SK-N-SH treated with all-trans-retinoic acid at 6 μM for 48 hours (cell line): ENCODE measurements around the gene NXPE1.

Source experiments
- ATAC-seq: fragments of 200-7000 bp; cut with Tn5 transposase; 3 replicates; pipeline ENCODE4 v1.9.1; 2020; ENCODE audit warnings: mild to moderate bottlenecking, moderate library complexity
- ARNTL ChIP-seq: fragments of 450-650 bp; formaldehyde crosslinking; IDR thresholded peaks from 2 replicates; pipeline ENCODE4 v1.5.0; 2020; ENCODE audit warnings: low read depth, mild to moderate bottlenecking, moderate library complexity, borderline replicate concordance
- BACH2 ChIP-seq: fragments of 250-450 bp; sonication (Bioruptor Pico); IDR thresholded peaks from 2 replicates; pipeline ENCODE4 v1.9.0; 2021; ENCODE audit warnings: mild to moderate bottlenecking, borderline replicate concordance
- CREB5 ChIP-seq: fragments of 250-450 bp; sonication (Bioruptor Pico); IDR thresholded peaks from 2 replicates; pipeline ENCODE4 v1.5.1; 2020; ENCODE audit warnings: low read depth, mild to moderate bottlenecking, moderate library complexity
- CSDC2 ChIP-seq: fragments of 250-450 bp; sonication (Bioruptor Pico); IDR thresholded peaks from 2 replicates; pipeline ENCODE4 v1.5.0; 2020; ENCODE audit warnings: mild to moderate bottlenecking, moderate library complexity
- CSRNP3 ChIP-seq: fragments of 250-450 bp; sonication (Bioruptor Pico); IDR thresholded peaks from 2 replicates; pipeline ENCODE4 v1.5.1; 2021; ENCODE audit warnings: mild to moderate bottlenecking, moderate library complexity
- ESRRG ChIP-seq: fragments of 250-450 bp; sonication (Bioruptor Pico); IDR thresholded peaks from 2 replicates; pipeline ENCODE4 v1.6.1; 2021; ENCODE audit warnings: mild to moderate bottlenecking
- GLIS3 ChIP-seq: fragments of 250-450 bp; sonication (Bioruptor Pico); IDR thresholded peaks from 2 replicates; pipeline ENCODE4 v1.5.0; 2020; ENCODE audit warnings: mild to moderate bottlenecking, moderate library complexity
- ISL1 ChIP-seq: fragments of 250-450 bp; sonication (Bioruptor Pico); IDR thresholded peaks from 2 replicates; pipeline ENCODE4 v2.1.2; 2022; ENCODE audit warnings: mild to moderate bottlenecking, moderate library complexity
- OSR1 ChIP-seq: fragments of 250-450 bp; sonication (Bioruptor Pico); IDR thresholded peaks from 2 replicates; pipeline ENCODE4 v1.8.0; 2022; ENCODE audit warnings: moderate library complexity, mild to moderate bottlenecking, inconsistent platforms
- PATZ1 ChIP-seq: fragments of 250-450 bp; sonication (Bioruptor Pico); IDR thresholded peaks from 2 replicates; pipeline ENCODE4 v1.8.0; 2020; ENCODE audit warnings: mild to moderate bottlenecking, moderate library complexity, borderline replicate concordance
- POU6F1 ChIP-seq: fragments of 250-450 bp; sonication (Bioruptor Pico); IDR thresholded peaks from 2 replicates; pipeline ENCODE4 v1.8.0; 2021; ENCODE audit warnings: low read depth, mild to moderate bottlenecking, moderate library complexity, borderline replicate concordance
- PPARA ChIP-seq: fragments of 250-450 bp; sonication (Bioruptor Pico); IDR thresholded peaks from 2 replicates; pipeline ENCODE4 v1.5.0; 2020; ENCODE audit warnings: mild to moderate bottlenecking, borderline replicate concordance
- RARB ChIP-seq: fragments of 250-450 bp; sonication (Bioruptor Pico); IDR thresholded peaks from 2 replicates; pipeline ENCODE4 v1.8.0; 2021; ENCODE audit warnings: mild to moderate bottlenecking, moderate library complexity
- SNAI2 ChIP-seq: fragments of 250-450 bp; sonication (Bioruptor Pico); IDR thresholded peaks from 2 replicates; pipeline ENCODE4 v1.5.0; 2020; ENCODE audit warnings: mild to moderate bottlenecking, moderate library complexity
- TCF4 ChIP-seq: fragments of 250-450 bp; sonication (Bioruptor Pico); IDR thresholded peaks from 2 replicates; pipeline ENCODE4 v1.8.0; 2021; ENCODE audit warnings: mild to moderate bottlenecking, moderate library complexity, borderline replicate concordance
- TOX ChIP-seq: fragments of 250-450 bp; sonication (Bioruptor Pico); IDR thresholded peaks from 2 replicates; pipeline ENCODE4 v1.8.0; 2021; ENCODE audit warnings: mild to moderate bottlenecking, moderate library complexity, borderline replicate concordance
- TSHZ2 ChIP-seq: fragments of 250-450 bp; sonication (Bioruptor Pico); IDR thresholded peaks from 2 replicates; pipeline ENCODE4 v1.5.0; 2020; ENCODE audit warnings: mild to moderate bottlenecking, moderate library complexity
- ZFP3 ChIP-seq: fragments of 250-450 bp; sonication (Bioruptor Pico); IDR thresholded peaks from 2 replicates; pipeline ENCODE4 v1.5.0; 2020; ENCODE audit warnings: mild to moderate bottlenecking, moderate library complexity
- ZFP30 ChIP-seq: fragments of 450-650 bp; formaldehyde crosslinking; IDR thresholded peaks from 2 replicates; pipeline ENCODE4 v1.5.0; 2022; ENCODE audit warnings: mild to moderate bottlenecking, moderate library complexity
- ZNF565 ChIP-seq: fragments of 450-650 bp; formaldehyde crosslinking; conservative IDR thresholded peaks from 2 replicates; pipeline ENCODE4 v1.5.0; 2020; ENCODE audit warnings: low read depth, mild to moderate bottlenecking, moderate library complexity
- ZNF70 ChIP-seq: fragments of 450-650 bp; formaldehyde crosslinking; IDR thresholded peaks from 2 replicates; pipeline ENCODE4 v1.5.0; 2020; ENCODE audit warnings: mild to moderate bottlenecking, moderate library complexity
- ZNF8 ChIP-seq: fragments of 450-650 bp; formaldehyde crosslinking; IDR thresholded peaks from 2 replicates; pipeline ENCODE4 v1.5.0; 2020; ENCODE audit warnings: mild to moderate bottlenecking, moderate library complexity

NXPE1 gene

GRCh38 chr11:114499756-114500155 is 59.9 kb downstream of the NXPE1 start:
- ATAC-seq = no peak

GRCh38 chr11:114496915-114497314 is 62.8 kb downstream of the NXPE1 start:
- no peak for ATAC-seq
- no peak for TF ChIP-seq POU6F1 (CRISPR knock-in tag)
- TF ChIP-seq ZNF8 (CRISPR knock-in tag) = no peak
- TF ChIP-seq CSRNP3 (CRISPR knock-in tag) = no peak
- TF ChIP-seq PATZ1 = no peak
- TF ChIP-seq ZFP30 (CRISPR knock-in tag) = no peak
- no peak for TF ChIP-seq ISL1 (CRISPR knock-in tag)
- no peak for TF ChIP-seq ESRRG
- TF ChIP-seq BACH2 (CRISPR knock-in tag) = no peak
- TF ChIP-seq SNAI2 (CRISPR knock-in tag) = no peak
- TF ChIP-seq ARNTL (CRISPR knock-in tag) = no peak
- TF ChIP-seq ZNF565 (CRISPR knock-in tag) = no peak
- TF ChIP-seq ZFP3 = no peak

More at GRCh38 chr11:114499756-114500155, 59.9 kb downstream of the NXPE1 start:
- TF ChIP-seq CREB5 (CRISPR knock-in tag) (no peak), ARNTL (CRISPR knock-in tag) (no peak), TCF4 (CRISPR knock-in tag) (no peak), ZNF8 (CRISPR knock-in tag) (no peak), SNAI2 (CRISPR knock-in tag) (no peak), TOX (CRISPR knock-in tag) (no peak), CSRNP3 (CRISPR knock-in tag) (no peak), GLIS3 (CRISPR knock-in tag) (no peak), ZFP30 (CRISPR knock-in tag) (no peak), PPARA (no peak), BACH2 (CRISPR knock-in tag) (no peak), ESRRG (no peak), RARB (CRISPR knock-in tag) (no peak), TSHZ2 (CRISPR knock-in tag) (no peak), OSR1 (CRISPR knock-in tag) (no peak)

- no peak for ATAC-seq
- TF ChIP-seq SNAI2 (CRISPR knock-in tag) = no peak
- TF ChIP-seq ZNF70 = no peak
- no peak for TF ChIP-seq CSRNP3 (CRISPR knock-in tag)
- TF ChIP-seq CSDC2 (CRISPR knock-in tag) = no peak
- no peak for TF ChIP-seq ZFP30 (CRISPR knock-in tag)
- no peak for TF ChIP-seq ZNF8 (CRISPR knock-in tag)
- TF ChIP-seq ESRRG = no peak
- no peak for TF ChIP-seq GLIS3 (CRISPR knock-in tag)
- no peak for TF ChIP-seq PPARA
Measured at GRCh38 chr11:114483929-114484328, 75.8 kb downstream of the NXPE1 start.
